HCT116 (cell line): ENCODE data around the gene LRFN4. TPM values are rescaled to one million over a fixed set of nuclear protein-coding genes. Genes with fewer than 3 reads are reported as not detected.

ENCODE experiments used
- ATAC-seq: fragments of 200-7000 bp; cut with Tn5 transposase; 2 replicates; pipeline ENCODE4 v1.9.1; 2020; ENCODE audit warnings: mild to moderate bottlenecking, moderate library complexity
- BruUV-seq: library from RNA; stranded (reverse); fragments of 400-500 nt; replicated peaks from 2 replicates; lab custom pipeline; 2021; lab: Mats Ljungman, UMichigan
- CTCF ChIA-PET: fragments of 300-600 bp; sonication (Branson Sonifier 250); formaldehyde crosslinking; loops from one replicate; lab custom pipeline; 2021; ENCODE audit warnings: antibody characterized with exemption; lab: Charles Lee
- POLR2A ChIA-PET: fragments of 300-600, 350-600 bp; sonication (Branson Sonifier 250); formaldehyde crosslinking; loops from one replicate; lab custom pipeline; 2021; ENCODE audit warnings: antibody characterized with exemption; lab: Charles Lee
- RAD21 ChIA-PET, 2 experiments: fragments of 300-600 bp; sonication (Branson Sonifier 250); formaldehyde crosslinking; loops; one replicate each; lab custom pipeline; 2023; ENCODE audit warnings: low total read pairs in 2 of 2; ENCODE audit not compliant: uncharacterized antibody in 2 of 2, unreplicated experiment in 2 of 2, low non-redundant PET in 1 of 2; lab: Charles Lee
- DNase-seq: peaks from one replicate; pipeline ENCODE4 v3.0.0-alpha.2; 2010; ENCODE audit warnings: low read depth, low spot score
- H2AFZ ChIP-seq: fragments of 200-600 bp; shearing (Covaris generic), sonication (generic); 2 replicates; pipeline ENCODE4 v1.6.1; 2017; ENCODE audit warnings: low read depth, mixed run types, mixed read lengths, antibody characterized with exemption, low read length; ENCODE audit not compliant: poor library complexity, severe bottlenecking
- H3K27ac ChIP-seq: 2 replicates; pipeline ENCODE4 v1.5.1; 2012; ENCODE audit warnings: low read depth, low read length
- H3K27me3 ChIP-seq: fragments of 200-600 bp; sonication (generic); 2 replicates; pipeline ENCODE4 v1.6.1; 2016; ENCODE audit warnings: mixed run types, low read length, mixed read lengths; ENCODE audit not compliant: insufficient read depth
- H3K36me3 ChIP-seq, 2 experiments: fragments of 200-500 bp in 1 of 2; fragments of 200-600 bp in 1 of 2; sonication (Bioruptor generic) in 1 of 2; sonication (generic) in 1 of 2; 2 replicates each; pipeline versions ENCODE4 v1.5.1 to v1.6.1; 2014 to 2016; ENCODE audit warnings: low read length in 2 of 2, inconsistent platforms in 1 of 2, mixed read lengths in 1 of 2, mixed run types in 1 of 2; ENCODE audit not compliant: insufficient read depth in 2 of 2, control insufficient read depth in 1 of 2
- H3K4me1 ChIP-seq, 2 experiments: fragments of 200-600 bp in 1 of 2; sonication (generic) in 1 of 2; 2 replicates each; pipeline versions ENCODE4 v1.5.1 to v1.6.1; 2012 to 2017; ENCODE audit warnings: low read length in 2 of 2, inconsistent platforms in 1 of 2, mild to moderate bottlenecking in 1 of 2, mixed read lengths in 1 of 2, mixed run types in 1 of 2, moderate library complexity in 1 of 2; ENCODE audit not compliant: insufficient read depth in 2 of 2, control insufficient read depth in 1 of 2
- H3K4me2 ChIP-seq: fragments of 200-600 bp; sonication (generic); 2 replicates; pipeline ENCODE4 v1.6.1; 2017; ENCODE audit warnings: mixed run types, low read length, mixed read lengths
- H3K4me3 ChIP-seq, 2 experiments: fragments of 200-600 bp in 1 of 2; sonication (generic) in 1 of 2; replicated peaks in 1 of 2; 2 replicates each; pipeline ENCODE4 v1.5.1; 2011 to 2016; ENCODE audit warnings: low read length in 2 of 2, control low read depth in 1 of 2, low read depth in 1 of 2, mild to moderate bottlenecking in 1 of 2, mixed read lengths in 1 of 2, mixed run types in 1 of 2
- H3K79me2 ChIP-seq: fragments of 200-600 bp; sonication (generic); 2 replicates; pipeline ENCODE4 v1.6.1; 2017; ENCODE audit warnings: mild to moderate bottlenecking, mixed run types, low read length, moderate library complexity, mixed read lengths; ENCODE audit not compliant: insufficient read depth
- H3K9ac ChIP-seq: fragments of 200-600 bp; sonication (generic); 2 replicates; pipeline ENCODE4 v1.6.1; 2016; ENCODE audit warnings: low read length, mixed read lengths
- H3K9me2 ChIP-seq: fragments of 200-600 bp; sonication (generic), shearing (Covaris generic); 2 replicates; pipeline ENCODE4 v1.6.1; 2017; ENCODE audit warnings: mixed run types, mild to moderate bottlenecking, moderate library complexity; ENCODE audit not compliant: insufficient read depth
- H3K9me3 ChIP-seq, 2 experiments: fragments of 200-500 bp in 1 of 2; fragments of 200-600 bp in 1 of 2; sonication (Bioruptor generic) in 1 of 2; sonication (generic) in 1 of 2; 2 replicates each; pipeline ENCODE4 v1.6.1; 2014 to 2017; ENCODE audit warnings: low read length in 2 of 2, mixed read lengths in 2 of 2, inconsistent platforms in 1 of 2, low read depth in 1 of 2, mild to moderate bottlenecking in 1 of 2, mixed run types in 1 of 2, moderate library complexity in 1 of 2; ENCODE audit not compliant: control insufficient read depth in 1 of 2, insufficient read depth in 1 of 2
- H4K20me1 ChIP-seq: fragments of 200-600 bp; sonication (generic), shearing (Covaris generic); 2 replicates; pipeline ENCODE4 v1.6.1; 2017; ENCODE audit warnings: mixed run types, mild to moderate bottlenecking, moderate library complexity; ENCODE audit not compliant: insufficient read depth
- ATF3 ChIP-seq: IDR thresholded peaks from 2 replicates; pipeline ENCODE4 v1.6.1; 2012
- CEBPB ChIP-seq: IDR thresholded peaks from 2 replicates; pipeline ENCODE4 v1.6.1; 2012; ENCODE audit warnings: low read depth
- CTCF ChIP-seq, 3 experiments: fragments of 200-600 bp in 1 of 3; sonication (generic) in 1 of 3; IDR thresholded peaks in 2 of 3; conservative IDR thresholded peaks in 1 of 3; 2 replicates each; pipeline ENCODE4 v1.5.1; 2012 to 2017; ENCODE audit warnings: low read depth in 2 of 3, low read length in 2 of 3, antibody characterized with exemption in 1 of 3, borderline replicate concordance in 1 of 3, control low read depth in 1 of 3, mild to moderate bottlenecking in 1 of 3, mixed read lengths in 1 of 3, mixed run types in 1 of 3, moderate library complexity in 1 of 3; ENCODE audit not compliant: insufficient read depth in 1 of 3
- EGR1 ChIP-seq: IDR thresholded peaks from 2 replicates; pipeline ENCODE4 v1.6.1; 2012; ENCODE audit warnings: low read depth
- ELF1 ChIP-seq: IDR thresholded peaks from 2 replicates; pipeline ENCODE4 v1.6.1; 2012; ENCODE audit warnings: low read depth, borderline replicate concordance
- EZH2 ChIP-seq: fragments of 200-600 bp; sonication (generic); IDR thresholded peaks from 2 replicates; pipeline ENCODE4 v1.6.1; 2017; ENCODE audit warnings: antibody characterized with exemption, mixed run types
- EZH2phosphoT487 ChIP-seq: fragments of 200-600 bp; IDR thresholded peaks from 2 replicates; pipeline ENCODE4 v1.6.1; 2018; ENCODE audit warnings: antibody characterized with exemption, borderline replicate concordance
- FOSL1 ChIP-seq: IDR thresholded peaks from 2 replicates; pipeline ENCODE4 v1.6.1; 2012; ENCODE audit warnings: low read depth
- JUND ChIP-seq: IDR thresholded peaks from 2 replicates; pipeline ENCODE4 v1.6.1; 2012
- POLR2A ChIP-seq: IDR thresholded peaks from 2 replicates; pipeline ENCODE4 v1.7.0; 2011; ENCODE audit warnings: borderline replicate concordance; ENCODE audit not compliant: insufficient read depth, insufficient read length; ENCODE audit errors: extremely low read depth
- POLR2AphosphoS5 ChIP-seq: IDR thresholded peaks from 2 replicates; pipeline ENCODE4 v1.6.1; 2011; ENCODE audit warnings: mild to moderate bottlenecking, low read depth, low read length, moderate library complexity
- RAD21 ChIP-seq: IDR thresholded peaks from 2 replicates; pipeline ENCODE4 v1.6.1; 2012; ENCODE audit warnings: low read depth, mild to moderate bottlenecking
- SIN3A ChIP-seq: IDR thresholded peaks from 2 replicates; pipeline ENCODE4 v1.6.1; 2012; ENCODE audit warnings: low read depth
- SRF ChIP-seq: IDR thresholded peaks from 2 replicates; pipeline ENCODE4 v1.6.1; 2012; ENCODE audit warnings: low read depth
- TCF7L2 ChIP-seq: IDR thresholded peaks from 2 replicates; pipeline ENCODE4 v1.7.0; 2011; ENCODE audit warnings: borderline replicate concordance, inconsistent platforms; ENCODE audit not compliant: insufficient read depth, insufficient read length; ENCODE audit errors: extremely low read depth
- YY1 ChIP-seq: IDR thresholded peaks from 2 replicates; pipeline ENCODE4 v1.6.1; 2011; ENCODE audit warnings: low read length, low read depth, moderate library complexity, mild to moderate bottlenecking; ENCODE audit not compliant: insufficient replicate concordance; ENCODE audit errors: extremely low read depth
- ZBTB33 ChIP-seq: IDR thresholded peaks from 2 replicates; pipeline ENCODE4 v1.6.1; 2011; ENCODE audit warnings: mild to moderate bottlenecking, low read length, moderate library complexity; ENCODE audit not compliant: insufficient replicate concordance; ENCODE audit errors: extremely low read depth
- ZFX ChIP-seq: fragments of 450-650 bp; IDR thresholded peaks from 2 replicates; pipeline ENCODE4 v1.6.1; 2017
- ZNF274 ChIP-seq: fragments of 200-500 bp; sonication (Bioruptor generic); IDR thresholded peaks from 2 replicates; pipeline ENCODE4 v1.6.1; 2014; ENCODE audit warnings: mild to moderate bottlenecking, low read depth, low read length, inconsistent platforms
- intact Hi-C: fragments of 100-400 bp; cut with micrococcal nuclease; formaldehyde crosslinking; loops from 2 replicates; pipeline ENCODE4 v1.10.0; 2022
- total RNA-seq: library from RNA; stranded (reverse); gene quantifications from one replicate; pipeline ENCODE4 v1.2.1, GENCODE V29; 2021; ENCODE audit not compliant: unreplicated experiment

The LRFN4 gene
- total RNA-seq, 1 experiment from 2014 or later: 55.4 TPM

GRCh38 chr11:66854729-66855211 is 2.1 kb upstream of the LRFN4 start:
- RAD21 ChIA-PET: interaction anchor here in 1 of 2 experiments (0.6 kb wide), 1 partner anchor 173 kb away, joined by 3 read pairs; no protein-coding TSS in a partner anchor
- Histone ChIP-seq H4K20me1 (no peaks in the 10 kb centered on the region), H3K79me2 (peaks cover 23% of the 10 kb centered on the region), H3K36me3 (peaks cover 0 to 4% of the 10 kb centered on the region in 2 experiments; a peak in 1 of 4 replicates), H3K9me2 (no peaks in the 10 kb centered on the region), H3K4me3 (no peak overlapping the region; a peak in 1 of 4 replicates), H3K9ac (no peak overlapping the region; the same call in 1 of the 2 replicates), H3K4me2 (peak overlapping the region; percentile 91; the same call in 1 of the 2 replicates), H2AFZ (no peak overlapping the region), H3K27me3 (no peaks in the 10 kb centered on the region), H3K27ac (peak overlapping the region; percentile 85; the same call in 1 of the 2 replicates), H3K4me1 (peaks cover 11 to 30% of the 10 kb centered on the region in 2 experiments), H3K9me3 (no peaks in the 10 kb centered on the region)
- BruUV-seq: no TSS peak
- intact Hi-C loops: no loop called here
- no peak for ATAC-seq
- CTCF ChIA-PET: no interaction called here
- DNase-seq: no peak
- POLR2A ChIA-PET: no interaction called here
- TF ChIP-seq EZH2phosphoT487: no peak
- no peak for TF ChIP-seq FOSL1
- TF ChIP-seq CEBPB: no peak
- no peak for TF ChIP-seq YY1
- TF ChIP-seq POLR2AphosphoS5: no peak
- TF ChIP-seq EZH2: no peak
- TF ChIP-seq ZBTB33: no peak
- no peak for TF ChIP-seq ZFX
- no peak for TF ChIP-seq POLR2A
- TF ChIP-seq RAD21: no peak
- no peak for TF ChIP-seq ELF1
- no peak for TF ChIP-seq CTCF (IDR thresholded peaks at IDR 0.05 in 2 of 3, conservative IDR thresholded peaks at IDR 0.05 in 1 of 3; ENCODE audit: borderline replicate concordance in 1 of 3, insufficient read depth in 1 of 3, low read depth in 2 of 3, low read length in 2 of 3)
- no peak for TF ChIP-seq ZNF274
- TF ChIP-seq ATF3: no peak
- TF ChIP-seq SIN3A: no peak
- TF ChIP-seq EGR1: no peak
- no peak for TF ChIP-seq JUND
- no peak for TF ChIP-seq SRF
- no peak for TF ChIP-seq TCF7L2
